ENCODE results near the gene SLC25A34. TPM values are rescaled to one million over a fixed set of nuclear protein-coding genes. Genes with fewer than 3 reads are reported as not detected.

Gene SLC25A34
- total RNA-seq, 1 experiment from 2014 or later, result 1.1 TPM

DNA sequence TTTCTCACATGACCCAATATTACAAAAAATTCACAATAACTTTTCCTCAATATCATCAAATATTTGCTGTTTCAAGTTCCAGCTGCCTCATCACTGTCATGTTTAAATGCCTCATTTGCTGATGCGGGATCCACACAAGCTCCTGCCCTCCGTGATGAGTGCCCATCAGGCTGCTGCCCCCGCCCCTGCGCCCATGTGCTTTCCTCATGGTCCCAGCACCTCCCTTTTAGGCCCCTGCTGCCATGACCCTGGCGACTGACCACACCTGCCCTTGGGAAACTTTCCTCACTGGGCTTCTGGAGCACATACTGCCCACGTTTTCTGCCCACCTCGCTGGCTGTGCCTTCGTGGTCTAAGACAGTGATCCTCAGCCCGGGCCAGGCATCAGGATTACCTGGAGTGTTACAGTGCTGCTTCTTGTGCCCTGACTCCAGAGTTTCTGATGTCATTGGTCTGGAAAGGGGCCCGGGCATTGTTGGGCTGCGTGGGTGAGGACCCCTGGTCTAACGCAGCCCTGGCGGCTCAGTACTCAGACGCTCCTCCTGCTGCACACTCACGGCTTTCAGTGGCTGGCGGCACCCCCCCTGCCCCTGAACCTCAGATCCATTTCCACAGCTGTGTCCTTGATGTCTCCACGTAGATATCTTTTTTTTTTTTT is 31.4 kb upstream of the SLC25A34 start (continued):
- TF ChIP-seq ZBTB21 (CRISPR knock-in tag; IDR thresholded peaks at IDR 0.05; ENCODE audit: borderline replicate concordance), result no peak
- TF ChIP-seq, protein P1, sequence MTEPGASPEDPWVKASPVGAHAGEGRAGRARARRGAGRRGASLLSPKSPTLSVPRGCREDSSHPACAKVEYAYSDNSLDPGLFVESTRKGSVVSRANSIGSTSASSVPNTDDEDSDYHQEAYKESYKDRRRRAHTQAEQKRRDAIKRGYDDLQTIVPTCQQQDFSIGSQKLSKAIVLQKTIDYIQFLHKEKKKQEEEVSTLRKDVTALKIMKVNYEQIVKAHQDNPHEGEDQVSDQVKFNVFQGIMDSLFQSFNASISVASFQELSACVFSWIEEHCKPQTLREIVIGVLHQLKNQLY (CRISPR knock-in tag; IDR thresholded peaks at IDR 0.05), result no peak
- no peak for TF ChIP-seq ZNF219 (CRISPR knock-in tag; IDR thresholded peaks at IDR 0.05; ENCODE audit: borderline replicate concordance)
- TF ChIP-seq, protein P2, sequence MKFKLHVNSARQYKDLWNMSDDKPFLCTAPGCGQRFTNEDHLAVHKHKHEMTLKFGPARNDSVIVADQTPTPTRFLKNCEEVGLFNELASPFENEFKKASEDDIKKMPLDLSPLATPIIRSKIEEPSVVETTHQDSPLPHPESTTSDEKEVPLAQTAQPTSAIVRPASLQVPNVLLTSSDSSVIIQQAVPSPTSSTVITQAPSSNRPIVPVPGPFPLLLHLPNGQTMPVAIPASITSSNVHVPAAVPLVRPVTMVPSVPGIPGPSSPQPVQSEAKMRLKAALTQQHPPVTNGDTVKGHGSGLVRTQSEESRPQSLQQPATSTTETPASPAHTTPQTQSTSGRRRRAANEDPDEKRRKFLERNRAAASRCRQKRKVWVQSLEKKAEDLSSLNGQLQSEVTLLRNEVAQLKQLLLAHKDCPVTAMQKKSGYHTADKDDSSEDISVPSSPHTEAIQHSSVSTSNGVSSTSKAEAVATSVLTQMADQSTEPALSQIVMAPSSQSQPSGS (CRISPR knock-in tag; IDR thresholded peaks at IDR 0.05; ENCODE audit: borderline replicate concordance, low read depth), result no peak

DNA sequence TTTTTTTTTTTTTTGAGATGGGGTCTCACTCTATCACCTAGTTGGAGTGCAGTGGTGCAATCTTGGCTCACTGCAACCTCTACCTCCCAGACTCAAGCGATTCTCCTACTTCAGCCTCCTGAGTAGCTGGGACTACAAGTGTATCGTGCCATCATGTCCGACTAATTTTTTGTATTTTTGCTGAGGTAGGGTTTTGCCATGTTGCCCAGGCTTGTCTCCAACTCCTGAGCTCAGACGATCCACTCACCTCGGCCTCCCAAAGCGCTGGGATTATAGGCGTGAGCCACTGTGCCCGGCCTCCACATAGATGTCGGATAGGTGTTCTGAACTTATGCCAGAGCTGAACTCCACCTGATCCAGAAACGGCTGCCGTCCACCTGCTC is 30.9 kb upstream of the SLC25A34 start:
- ChIA-PET CTCF (interaction anchor here (0.7 to 1.2 kb wide), 2 partner anchors 36 to 110 kb away, joined by 3 to 4 read pairs; no protein-coding TSS in a partner anchor), POLR2A (interaction anchor here (0.6 kb wide), 1 partner anchor 83 kb away, joined by 4 read pairs; no protein-coding TSS in a partner anchor)
- no peaks in the 10 kb centered on the region for H3K27me3 Mint-ChIP-seq (ENCODE audit: low read depth)
- no peaks in the 10 kb centered on the region for H3K36me3 Mint-ChIP-seq
- H3K9me3 Mint-ChIP-seq, result no peaks in the 10 kb centered on the region
- DNase-seq (ENCODE audit: low spot score) (no peak), ATAC-seq (no peak)
- TF ChIP-seq NR1H2 (CRISPR knock-in tag; IDR thresholded peaks at IDR 0.05) (no peak), GRHL2 (CRISPR knock-in tag; IDR thresholded peaks at IDR 0.05; ENCODE audit: insufficient replicate concordance, severe bottlenecking) (no peak), MYBL2 (CRISPR knock-in tag; IDR thresholded peaks at IDR 0.05) (no peak), PRRX2 (CRISPR knock-in tag; IDR thresholded peaks at IDR 0.05) (no peak), ZNF396 (CRISPR knock-in tag; IDR thresholded peaks at IDR 0.05; ENCODE audit: borderline replicate concordance) (no peak), ZNF219 (CRISPR knock-in tag; IDR thresholded peaks at IDR 0.05; ENCODE audit: borderline replicate concordance) (no peak)
- TF ChIP-seq, protein P3, sequence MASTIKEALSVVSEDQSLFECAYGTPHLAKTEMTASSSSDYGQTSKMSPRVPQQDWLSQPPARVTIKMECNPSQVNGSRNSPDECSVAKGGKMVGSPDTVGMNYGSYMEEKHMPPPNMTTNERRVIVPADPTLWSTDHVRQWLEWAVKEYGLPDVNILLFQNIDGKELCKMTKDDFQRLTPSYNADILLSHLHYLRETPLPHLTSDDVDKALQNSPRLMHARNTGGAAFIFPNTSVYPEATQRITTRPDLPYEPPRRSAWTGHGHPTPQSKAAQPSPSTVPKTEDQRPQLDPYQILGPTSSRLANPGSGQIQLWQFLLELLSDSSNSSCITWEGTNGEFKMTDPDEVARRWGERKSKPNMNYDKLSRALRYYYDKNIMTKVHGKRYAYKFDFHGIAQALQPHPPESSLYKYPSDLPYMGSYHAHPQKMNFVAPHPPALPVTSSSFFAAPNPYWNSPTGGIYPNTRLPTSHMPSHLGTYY (CRISPR knock-in tag; IDR thresholded peaks at IDR 0.05), result no peak
- TF ChIP-seq, protein P4, sequence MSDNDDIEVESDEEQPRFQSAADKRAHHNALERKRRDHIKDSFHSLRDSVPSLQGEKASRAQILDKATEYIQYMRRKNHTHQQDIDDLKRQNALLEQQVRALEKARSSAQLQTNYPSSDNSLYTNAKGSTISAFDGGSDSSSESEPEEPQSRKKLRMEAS (CRISPR knock-in tag; IDR thresholded peaks at IDR 0.05), result no peak
- TF ChIP-seq, protein P1 (CRISPR knock-in tag; IDR thresholded peaks at IDR 0.05), result no peak
- TF ChIP-seq, protein P5, sequence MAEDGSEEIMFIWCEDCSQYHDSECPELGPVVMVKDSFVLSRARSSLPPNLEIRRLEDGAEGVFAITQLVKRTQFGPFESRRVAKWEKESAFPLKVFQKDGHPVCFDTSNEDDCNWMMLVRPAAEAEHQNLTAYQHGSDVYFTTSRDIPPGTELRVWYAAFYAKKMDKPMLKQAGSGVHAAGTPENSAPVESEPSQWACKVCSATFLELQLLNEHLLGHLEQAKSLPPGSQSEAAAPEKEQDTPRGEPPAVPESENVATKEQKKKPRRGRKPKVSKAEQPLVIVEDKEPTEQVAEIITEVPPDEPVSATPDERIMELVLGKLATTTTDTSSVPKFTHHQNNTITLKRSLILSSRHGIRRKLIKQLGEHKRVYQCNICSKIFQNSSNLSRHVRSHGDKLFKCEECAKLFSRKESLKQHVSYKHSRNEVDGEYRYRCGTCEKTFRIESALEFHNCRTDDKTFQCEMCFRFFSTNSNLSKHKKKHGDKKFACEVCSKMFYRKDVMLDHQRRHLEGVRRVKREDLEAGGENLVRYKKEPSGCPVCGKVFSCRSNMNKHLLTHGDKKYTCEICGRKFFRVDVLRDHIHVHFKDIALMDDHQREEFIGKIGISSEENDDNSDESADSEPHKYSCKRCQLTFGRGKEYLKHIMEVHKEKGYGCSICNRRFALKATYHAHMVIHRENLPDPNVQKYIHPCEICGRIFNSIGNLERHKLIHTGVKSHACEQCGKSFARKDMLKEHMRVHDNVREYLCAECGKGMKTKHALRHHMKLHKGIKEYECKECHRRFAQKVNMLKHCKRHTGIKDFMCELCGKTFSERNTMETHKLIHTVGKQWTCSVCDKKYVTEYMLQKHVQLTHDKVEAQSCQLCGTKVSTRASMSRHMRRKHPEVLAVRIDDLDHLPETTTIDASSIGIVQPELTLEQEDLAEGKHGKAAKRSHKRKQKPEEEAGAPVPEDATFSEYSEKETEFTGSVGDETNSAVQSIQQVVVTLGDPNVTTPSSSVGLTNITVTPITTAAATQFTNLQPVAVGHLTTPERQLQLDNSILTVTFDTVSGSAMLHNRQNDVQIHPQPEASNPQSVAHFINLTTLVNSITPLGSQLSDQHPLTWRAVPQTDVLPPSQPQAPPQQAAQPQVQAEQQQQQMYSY (CRISPR knock-in tag; IDR thresholded peaks at IDR 0.05), result no peak
- H3K4me3 Mint-ChIP-seq, result no peak overlapping the region
- peaks cover 3% of the 10 kb centered on the region for H3K4me1 Mint-ChIP-seq
- H3K27ac Mint-ChIP-seq, result peak overlapping the region; percentile 64; the same call in 1 of the 2 replicates

DNA sequence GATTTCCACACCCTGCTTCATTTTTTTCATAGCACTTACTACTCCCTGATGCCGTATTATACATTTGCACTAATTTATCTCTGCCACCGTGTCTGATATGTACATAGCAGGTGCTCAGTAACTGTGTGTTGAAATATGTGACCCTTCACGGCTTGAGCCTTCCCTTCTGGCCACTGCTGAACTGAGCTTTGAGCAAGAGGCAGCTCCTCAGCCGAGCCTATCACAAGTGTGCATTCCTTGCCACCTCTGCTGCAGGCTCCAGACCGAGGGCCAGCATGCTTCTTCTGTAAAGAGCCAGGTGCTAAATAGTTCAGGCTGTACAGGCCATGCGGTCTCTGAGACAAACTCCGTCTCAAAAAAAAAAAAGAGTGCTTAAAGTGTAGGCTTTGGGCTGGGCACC is 29.3 kb upstream of the SLC25A34 start:
- Mint-ChIP-seq H3K4me1 (peaks cover 3% of the 10 kb centered on the region), H3K27ac (no peak overlapping the region), H3K9me3 (no peaks in the 10 kb centered on the region), H3K36me3 (no peaks in the 10 kb centered on the region), H3K4me3 (no peak overlapping the region), H3K27me3 (ENCODE audit: low read depth) (no peaks in the 10 kb centered on the region)
- ChIA-PET POLR2A (no interaction called here), CTCF (interaction anchor here (0.9 kb wide), 2 partner anchors 13 to 85 kb away, joined by 3 read pairs; no protein-coding TSS in a partner anchor)
- no peak for ATAC-seq
- no peak for DNase-seq (ENCODE audit: low spot score)
- TF ChIP-seq JAZF1 (CRISPR knock-in tag; IDR thresholded peaks at IDR 0.05) (no peak), ESRRA (CRISPR knock-in tag; IDR thresholded peaks at IDR 0.05; ENCODE audit: borderline replicate concordance) (no peak), ATF1 (CRISPR knock-in tag; IDR thresholded peaks at IDR 0.05) (no peak), NR3C1 (CRISPR knock-in tag; conservative IDR thresholded peaks at IDR 0.05; ENCODE audit: low read depth) (no peak), RORB (CRISPR knock-in tag; IDR thresholded peaks at IDR 0.05) (no peak), ZNF263 (CRISPR knock-in tag; IDR thresholded peaks at IDR 0.05; ENCODE audit: low read depth) (no peak), IRF2 (CRISPR knock-in tag; IDR thresholded peaks at IDR 0.05; ENCODE audit: borderline replicate concordance, low read depth) (no peak), GRHL2 (CRISPR knock-in tag; IDR thresholded peaks at IDR 0.05; ENCODE audit: insufficient replicate concordance, severe bottlenecking) (no peak)
- TF ChIP-seq, protein P6, sequence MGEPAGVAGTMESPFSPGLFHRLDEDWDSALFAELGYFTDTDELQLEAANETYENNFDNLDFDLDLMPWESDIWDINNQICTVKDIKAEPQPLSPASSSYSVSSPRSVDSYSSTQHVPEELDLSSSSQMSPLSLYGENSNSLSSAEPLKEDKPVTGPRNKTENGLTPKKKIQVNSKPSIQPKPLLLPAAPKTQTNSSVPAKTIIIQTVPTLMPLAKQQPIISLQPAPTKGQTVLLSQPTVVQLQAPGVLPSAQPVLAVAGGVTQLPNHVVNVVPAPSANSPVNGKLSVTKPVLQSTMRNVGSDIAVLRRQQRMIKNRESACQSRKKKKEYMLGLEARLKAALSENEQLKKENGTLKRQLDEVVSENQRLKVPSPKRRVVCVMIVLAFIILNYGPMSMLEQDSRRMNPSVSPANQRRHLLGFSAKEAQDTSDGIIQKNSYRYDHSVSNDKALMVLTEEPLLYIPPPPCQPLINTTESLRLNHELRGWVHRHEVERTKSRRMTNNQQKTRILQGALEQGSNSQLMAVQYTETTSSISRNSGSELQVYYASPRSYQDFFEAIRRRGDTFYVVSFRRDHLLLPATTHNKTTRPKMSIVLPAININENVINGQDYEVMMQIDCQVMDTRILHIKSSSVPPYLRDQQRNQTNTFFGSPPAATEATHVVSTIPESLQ (CRISPR knock-in tag; IDR thresholded peaks at IDR 0.05), result no peak

All from WTC11 (cell line).